ENCODE results near the gene DAND5.
A peak's percentile ranks its signal among the peaks of the same experiment; 100 is the strongest.

The DAND5 gene

GRCh38 chr19:13010038-13010991, 40.9 kb downstream of the DAND5 start:
- no peak for DNase-seq (ENCODE audit: low read depth)
- TF ChIP-seq CTCF (IDR thresholded peaks at IDR 0.05; ENCODE audit: low read depth, low read length, missing control alignments): no peak
- H3K4me3 ChIP-seq (ENCODE audit: low read depth, low read length): peak overlapping the region; percentile 0
- in situ Hi-C loops (cut with HindIII; ENCODE audit: low sequenced_read_pairs): no loop called here

DNA sequence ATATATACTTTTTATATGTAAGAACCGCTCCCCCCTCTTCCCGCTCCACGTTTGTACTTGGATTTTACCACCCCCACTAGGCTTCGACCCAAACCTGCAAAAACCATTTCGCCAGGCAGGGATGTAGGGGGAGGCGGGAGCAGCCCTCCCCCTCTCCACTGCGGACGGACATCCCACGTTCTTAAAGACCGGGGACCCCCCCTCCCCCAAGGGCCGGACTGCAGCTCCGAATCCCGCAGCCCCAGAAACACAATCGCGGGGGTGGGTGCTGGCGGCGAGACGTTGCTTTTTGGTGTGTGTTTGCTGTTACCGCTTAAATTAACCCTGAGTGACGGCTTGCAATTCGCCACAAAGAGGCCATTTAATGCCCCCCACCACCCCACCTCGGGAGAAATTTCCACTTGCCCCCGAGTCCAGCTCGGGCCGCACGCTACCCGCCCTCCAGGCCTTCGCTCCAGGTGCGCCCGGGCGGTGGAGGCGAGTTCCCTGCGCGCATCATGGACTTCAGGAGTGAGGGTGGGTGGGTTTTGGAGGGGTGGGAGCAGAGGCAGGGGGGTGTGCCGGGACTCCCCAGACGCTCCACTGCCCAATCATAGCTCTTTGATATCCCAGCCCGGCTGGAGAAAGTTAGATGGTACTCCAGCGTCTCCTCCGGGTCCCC, 41.7 kb downstream of the DAND5 start:
- in situ Hi-C loops (cut with HindIII; ENCODE audit: low sequenced_read_pairs): no loop called here
- TF ChIP-seq CTCF (IDR thresholded peaks at IDR 0.05; ENCODE audit: low read depth, low read length, missing control alignments): no peak
- no peak for DNase-seq (ENCODE audit: low read depth)
- peak overlapping the region; percentile 0 for H3K4me3 ChIP-seq (ENCODE audit: low read depth, low read length)

DNA sequence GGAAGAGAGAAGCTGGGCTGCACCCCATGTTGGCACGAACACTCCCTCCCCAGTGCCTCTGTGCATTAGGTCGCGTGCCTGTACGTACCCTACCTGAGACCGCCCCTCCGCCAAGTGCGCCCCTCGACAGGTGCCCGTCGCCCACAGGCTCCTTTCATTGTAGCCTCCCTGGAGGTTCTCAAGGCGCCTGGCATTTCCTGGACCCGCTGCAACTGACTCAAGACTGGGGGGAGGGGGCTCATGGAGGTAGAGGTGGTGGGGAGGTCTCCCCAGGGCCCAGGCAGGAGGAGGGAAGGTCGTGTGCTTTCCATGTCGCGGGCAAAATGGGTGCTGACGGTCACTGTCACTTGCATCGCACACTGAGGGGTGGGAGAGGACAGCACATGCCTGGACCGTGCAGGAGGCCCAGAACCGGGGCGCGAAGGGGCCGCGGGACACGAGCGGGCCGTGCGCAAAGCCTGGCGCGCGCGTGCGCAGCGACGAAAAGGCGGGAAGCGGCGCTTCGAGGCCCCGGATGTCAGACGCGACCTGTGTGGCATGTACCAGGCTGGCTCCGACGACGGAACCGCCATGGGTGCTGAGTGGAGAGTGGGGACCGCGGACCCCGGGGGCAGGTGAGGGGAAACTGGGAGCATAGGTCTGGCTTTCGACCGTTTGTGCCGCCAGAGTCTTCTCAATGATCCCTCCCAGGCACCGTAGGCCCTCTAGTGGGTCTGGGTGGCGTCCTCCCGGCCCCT, 42.4 kb downstream of the DAND5 start:
- TF ChIP-seq CTCF (IDR thresholded peaks at IDR 0.05; ENCODE audit: low read depth, low read length, missing control alignments): no peak
- in situ Hi-C loops (cut with HindIII; ENCODE audit: low sequenced_read_pairs): no loop called here
- peak overlapping the region; percentile 3 for H3K4me3 ChIP-seq (ENCODE audit: low read depth, low read length)
- no peak for DNase-seq (ENCODE audit: low read depth)

GRCh38 chr19:13012390-13012689, 43.0 kb downstream of the DAND5 start:
- DNase-seq (ENCODE audit: low read depth): no peak
- peak overlapping the region; percentile 36 for H3K4me3 ChIP-seq (ENCODE audit: low read depth, low read length)
- in situ Hi-C loops (cut with HindIII; ENCODE audit: low sequenced_read_pairs): no loop called here
- no peak for TF ChIP-seq CTCF (IDR thresholded peaks at IDR 0.05; ENCODE audit: low read depth, low read length, missing control alignments)

GRCh38 chr19:13012690-13013608, 43.6 kb downstream of the DAND5 start:
- peak overlapping the region; percentile 36 for H3K4me3 ChIP-seq (ENCODE audit: low read depth, low read length)
- no peak for DNase-seq (ENCODE audit: low read depth)
- TF ChIP-seq CTCF (IDR thresholded peaks at IDR 0.05; ENCODE audit: low read depth, low read length, missing control alignments): no peak
- in situ Hi-C loops (cut with HindIII; ENCODE audit: low sequenced_read_pairs): no loop called here

Data from astrocyte of the cerebellum (primary cell).